Measurements from ENCODE around the gene GRID1. TPM values are rescaled to one million over a fixed set of nuclear protein-coding genes. Genes with fewer than 3 reads are reported as not detected.

GRID1 gene
- total RNA-seq, 1 donor = not detected

GRCh38 chr10:86091216-86091615 is 275.4 kb downstream of the GRID1 start:
- H3K4me3 ChIP-seq (ENCODE audit: low read depth, low read length) = no peak overlapping the region
- no peak for DNase-seq (ENCODE audit: low read depth)
- TF ChIP-seq CTCF (IDR thresholded peaks at IDR 0.05; ENCODE audit: insufficient read depth, low read length) = no peak

GRCh38 chr10:86090807-86091206 is 275.8 kb downstream of the GRID1 start:
- no peak overlapping the region for H3K4me3 ChIP-seq (ENCODE audit: low read depth, low read length)
- TF ChIP-seq CTCF (IDR thresholded peaks at IDR 0.05; ENCODE audit: insufficient read depth, low read length) = no peak
- DNase-seq (ENCODE audit: low read depth) = no peak

DNA sequence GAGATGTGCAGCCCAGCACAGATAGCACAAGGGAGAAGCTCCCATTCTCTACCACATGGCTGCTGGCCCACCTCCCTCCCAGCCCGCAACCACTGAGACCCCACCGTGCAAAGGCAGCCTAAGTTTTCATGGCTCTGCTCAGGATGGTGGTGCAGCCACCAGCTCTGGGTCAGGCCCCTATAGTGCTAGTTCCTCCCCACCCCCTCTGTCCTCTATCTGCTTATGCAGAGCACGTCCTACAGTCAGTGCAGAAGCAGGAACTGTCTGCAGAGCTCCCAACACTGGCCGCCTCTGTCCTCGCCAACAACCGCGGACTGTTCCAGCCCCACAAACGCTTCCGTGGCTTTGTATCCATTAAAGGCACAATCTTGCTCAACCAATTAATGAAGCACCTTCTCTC is 278.9 kb downstream of the GRID1 start:
- H3K4me3 ChIP-seq (ENCODE audit: low read depth, low read length) = no peak overlapping the region
- no peak for DNase-seq (ENCODE audit: low read depth)
- TF ChIP-seq CTCF (IDR thresholded peaks at IDR 0.05; ENCODE audit: insufficient read depth, low read length) = no peak

DNA sequence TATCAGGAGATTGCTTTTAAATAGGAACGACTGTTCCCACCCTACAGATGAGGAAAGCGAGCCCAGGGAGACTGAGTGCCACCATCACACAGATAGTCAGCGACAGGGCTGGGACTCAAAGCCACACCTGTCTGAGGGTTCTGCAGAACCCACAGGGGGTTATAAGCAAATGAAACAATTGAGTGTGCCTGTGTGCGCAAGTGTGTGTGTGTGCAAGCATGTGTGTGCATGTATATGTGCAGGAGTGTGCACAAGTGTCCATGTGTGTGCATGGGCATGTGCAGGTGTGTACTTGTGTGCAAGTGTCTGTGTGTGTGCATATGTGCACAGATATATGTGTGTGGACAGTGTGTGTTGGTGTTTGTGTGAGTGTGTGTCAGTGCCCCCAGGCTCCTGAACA is 280.2 kb downstream of the GRID1 start:
- no peak for DNase-seq (ENCODE audit: low read depth)
- H3K4me3 ChIP-seq (ENCODE audit: low read depth, low read length) = no peak overlapping the region
- TF ChIP-seq CTCF (IDR thresholded peaks at IDR 0.05; ENCODE audit: insufficient read depth, low read length) = no peak

DNA sequence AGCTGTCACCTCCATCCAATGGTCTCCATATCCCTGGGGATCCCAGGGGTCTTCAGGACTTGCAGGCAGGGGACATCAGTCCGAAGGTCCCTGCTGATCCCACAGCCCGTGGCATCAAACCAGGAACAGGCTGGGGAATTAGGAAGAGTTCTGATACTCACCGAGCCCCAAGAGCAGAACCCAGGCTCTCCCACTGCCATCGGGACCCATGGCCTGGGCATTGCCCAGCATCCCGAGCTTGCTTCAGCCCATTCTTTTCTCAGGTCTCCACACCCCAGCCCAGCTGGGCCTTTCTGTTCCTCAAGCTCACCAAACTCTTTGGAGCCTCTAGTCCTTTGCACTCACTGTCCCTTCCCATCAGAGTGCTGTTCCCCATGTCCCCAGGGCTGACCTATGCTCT is 280.9 kb downstream of the GRID1 start:
- no peak for DNase-seq (ENCODE audit: low read depth)
- TF ChIP-seq CTCF (IDR thresholded peaks at IDR 0.05; ENCODE audit: insufficient read depth, low read length) = no peak
- no peak overlapping the region for H3K4me3 ChIP-seq (ENCODE audit: low read depth, low read length)

DNA sequence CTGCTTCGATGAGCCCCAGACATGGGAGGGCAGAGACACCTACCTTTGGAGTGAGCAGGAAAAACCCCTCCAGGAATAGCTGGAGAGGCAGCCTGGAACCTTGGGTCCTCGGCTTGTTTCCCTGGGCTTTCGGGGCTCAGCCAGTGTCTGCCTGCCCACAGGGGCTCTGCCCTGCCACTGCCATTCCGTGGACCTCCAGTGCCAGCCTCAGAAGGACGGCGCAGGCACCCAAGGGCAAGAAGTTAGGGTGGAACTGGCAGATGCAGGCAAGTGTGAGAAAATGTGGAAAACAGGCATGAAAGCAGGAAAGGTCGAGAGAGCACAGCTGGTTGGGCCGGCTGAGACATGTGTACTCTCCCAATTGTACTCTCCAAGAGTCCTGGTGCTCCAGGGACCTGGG is 281.5 kb downstream of the GRID1 start:
- H3K4me3 ChIP-seq (ENCODE audit: low read depth, low read length) = no peak overlapping the region
- no peak for DNase-seq (ENCODE audit: low read depth)
- no peak for TF ChIP-seq CTCF (IDR thresholded peaks at IDR 0.05; ENCODE audit: insufficient read depth, low read length)

- H3K4me3 ChIP-seq (ENCODE audit: low read depth, low read length) = no peak overlapping the region
- TF ChIP-seq CTCF (IDR thresholded peaks at IDR 0.05; ENCODE audit: insufficient read depth, low read length) = no peak
- no peak for DNase-seq (ENCODE audit: low read depth)
Measured at GRCh38 chr10:86084585-86084984, 282.0 kb downstream of the GRID1 start.

All from fibroblast of the aortic adventitia (primary cell).